Activated CD4-positive, alpha-beta T cell treated with anti-CD3 and anti-CD28 coated beads, Interleukin-2, amount 50 U/mL, for 1 hour (primary cell): ENCODE measurements around the gene SFXN2.

Source experiments
- DNase-seq: peaks from one replicate; pipeline ENCODE4 v3.0.0-alpha.2; 2020

The SFXN2 gene

GRCh38 chr10:102779680-102780526 is 65.5 kb downstream of the SFXN2 start:
- DNase-seq: no peak

- DNase-seq: no peak
These were observed 66.0 kb downstream of the SFXN2 start for GRCh38 chr10:102780527-102780808.

- DNase-seq: no peak
These were observed 66.9 kb downstream of the SFXN2 start for GRCh38 chr10:102781090-102781920.

GRCh38 chr10:102781921-102782557 is 67.6 kb downstream of the SFXN2 start:
- no peak for DNase-seq

- DNase-seq: no peak
These were observed 68.5 kb downstream of the SFXN2 start for GRCh38 chr10:102782673-102783551.

GRCh38 chr10:102783568-102783967 is 69.1 kb downstream of the SFXN2 start:
- no peak for DNase-seq

GRCh38 chr10:102785818-102786217 is 71.4 kb downstream of the SFXN2 start:
- no peak for DNase-seq

GRCh38 chr10:102791754-102792395 is 77.4 kb downstream of the SFXN2 start:
- no peak for DNase-seq
